Sigmoid colon (tissue), 4 donors: ENCODE measurements around the gene ERI3.

Source experiments
- CTCF ChIP-seq, 4 experiments: fragments of 450-650 bp in 3 of 4; fragments of 200-600 bp in 1 of 4; IDR thresholded peaks; one replicate each; pipeline ENCODE4 v1.5.1; 2016 to 2019; ENCODE audit warnings: antibody characterized with exemption in 4 of 4, mild to moderate bottlenecking in 3 of 4, moderate library complexity in 2 of 4
- EP300 ChIP-seq, 4 donors: sonication (generic); formaldehyde crosslinking; IDR thresholded peaks; one replicate each; pipeline ENCODE4 v1.6.1; 2017; ENCODE audit warnings: antibody characterized with exemption in 4 of 4
- POLR2A ChIP-seq, 2 donors: fragments of 450-650 bp; IDR thresholded peaks; one replicate each; pipeline ENCODE4 v1.6.1; 2016; ENCODE audit warnings: antibody characterized with exemption in 2 of 2, mild to moderate bottlenecking in 2 of 2, moderate library complexity in 2 of 2
- POLR2AphosphoS5 ChIP-seq, 4 donors: sonication (generic); formaldehyde crosslinking; IDR thresholded peaks; one replicate each; pipeline ENCODE4 v1.6.1; 2017; ENCODE audit warnings: antibody characterized with exemption in 4 of 4

GRCh38 chr1:44348061-44348485 is 7.0 kb downstream of the ERI3 start:
- TF ChIP-seq CTCF (IDR thresholded peaks at IDR 0.05) (no peak), EP300 (IDR thresholded peaks at IDR 0.05) (no peak), POLR2A (IDR thresholded peaks at IDR 0.05) (no peak), POLR2AphosphoS5 (IDR thresholded peaks at IDR 0.05) (no peak)
